ENCODE measurements around the gene ACO2. TPM values are rescaled to one million over a fixed set of nuclear protein-coding genes. Genes with fewer than 3 reads are reported as not detected.
"Not testable (repeated sequence)": the region's sequence is repeated elsewhere in the genome, so short reads cannot be mapped to it uniquely, and the experiment has no call there.

Gene ACO2
- total and polyA plus RNA-seq, 11 donors: 375 to 1,146 (median 739) TPM

DNA sequence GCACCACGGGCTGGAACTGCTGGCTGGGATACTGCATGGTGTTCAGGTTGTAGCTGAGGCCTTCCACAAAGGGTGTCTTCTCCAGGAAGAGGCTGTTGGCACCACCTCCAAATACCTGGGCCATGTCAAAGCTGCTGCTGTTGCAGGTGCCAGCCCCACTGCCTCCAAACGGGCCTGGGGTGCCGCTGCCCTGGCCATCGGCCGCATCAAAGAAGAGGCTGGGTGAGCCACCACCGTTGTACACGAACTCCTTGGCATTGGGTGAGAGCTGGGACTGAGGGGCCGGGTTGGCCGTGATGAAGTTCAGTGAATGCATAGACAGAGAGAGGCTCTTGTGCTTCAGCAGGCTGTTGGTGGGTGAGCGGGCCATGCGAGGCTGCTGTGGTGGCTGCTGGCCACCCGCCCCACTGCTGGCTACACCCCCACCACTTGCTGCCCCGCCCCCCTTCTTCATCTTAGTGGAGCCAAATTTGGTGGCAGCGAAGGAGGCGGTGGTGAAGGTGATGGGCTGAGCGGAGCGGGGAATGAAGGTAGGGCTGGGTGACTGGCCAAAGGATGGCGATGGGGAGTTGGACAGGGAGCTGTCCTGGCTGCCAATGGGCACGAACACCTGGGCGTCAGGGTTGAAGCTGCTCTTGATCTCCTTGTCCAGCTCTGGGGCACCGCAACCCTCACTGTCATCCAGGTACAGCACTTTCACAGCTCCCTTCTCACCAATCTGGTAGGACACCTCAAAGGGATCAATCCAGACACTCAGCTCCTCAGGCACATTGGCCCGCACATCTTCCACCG is 32.4 kb upstream of the ACO2 start:
- Histone ChIP-seq H3K4me3 (no peak overlapping the region), H3K9me3 (no peaks in the 10 kb centered on the region), H3K27me3 (no peaks in the 10 kb centered on the region), H3K4me1 (peaks cover 11 to 86% (median 53%) of the 10 kb centered on the region in 12 donors), H3K36me3 (peaks cover 5 to 97% (median 70%) of the 10 kb centered on the region in 9 donors), H3K27ac (peak overlapping the region in 6 of 12 donors; percentile 4 to 67 (median 41))
- intact Hi-C loops (cut with DNase I): no loop called here
- peak in 3 of 4 donors; percentile 7 to 23 (median 18) for ATAC-seq
- WGBS, 4 donors: 55 to 75% (median 72%) methylated on average over 23 of the region's 23 CpGs
- DNase-seq: peak in 1 of 5 donors; percentile 43
- no peak for TF ChIP-seq POLR2A (IDR thresholded peaks at IDR 0.05)
- TF ChIP-seq, protein P1, sequence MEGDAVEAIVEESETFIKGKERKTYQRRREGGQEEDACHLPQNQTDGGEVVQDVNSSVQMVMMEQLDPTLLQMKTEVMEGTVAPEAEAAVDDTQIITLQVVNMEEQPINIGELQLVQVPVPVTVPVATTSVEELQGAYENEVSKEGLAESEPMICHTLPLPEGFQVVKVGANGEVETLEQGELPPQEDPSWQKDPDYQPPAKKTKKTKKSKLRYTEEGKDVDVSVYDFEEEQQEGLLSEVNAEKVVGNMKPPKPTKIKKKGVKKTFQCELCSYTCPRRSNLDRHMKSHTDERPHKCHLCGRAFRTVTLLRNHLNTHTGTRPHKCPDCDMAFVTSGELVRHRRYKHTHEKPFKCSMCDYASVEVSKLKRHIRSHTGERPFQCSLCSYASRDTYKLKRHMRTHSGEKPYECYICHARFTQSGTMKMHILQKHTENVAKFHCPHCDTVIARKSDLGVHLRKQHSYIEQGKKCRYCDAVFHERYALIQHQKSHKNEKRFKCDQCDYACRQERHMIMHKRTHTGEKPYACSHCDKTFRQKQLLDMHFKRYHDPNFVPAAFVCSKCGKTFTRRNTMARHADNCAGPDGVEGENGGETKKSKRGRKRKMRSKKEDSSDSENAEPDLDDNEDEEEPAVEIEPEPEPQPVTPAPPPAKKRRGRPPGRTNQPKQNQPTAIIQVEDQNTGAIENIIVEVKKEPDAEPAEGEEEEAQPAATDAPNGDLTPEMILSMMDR (IDR thresholded peaks at IDR 0.05): no peak

DNA sequence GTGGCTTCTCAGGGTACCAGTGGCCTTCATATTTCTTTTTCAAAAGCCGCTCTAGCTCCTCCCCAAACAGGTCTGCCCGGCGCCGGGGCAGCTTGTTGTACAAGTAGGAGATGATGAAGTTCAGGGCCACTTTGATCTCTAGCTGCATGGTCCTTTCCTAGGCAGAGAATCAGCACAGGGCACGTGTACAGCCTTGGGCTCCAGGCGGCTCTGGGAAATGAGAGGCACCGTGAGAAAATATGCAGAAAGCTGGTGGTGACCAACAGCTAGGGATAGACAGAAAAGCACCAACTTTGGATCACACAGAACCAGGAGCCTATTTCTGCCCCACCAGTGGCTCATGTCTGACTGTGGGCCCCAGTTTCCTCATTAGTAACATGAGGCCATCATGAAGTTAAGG is 31.7 kb upstream of the ACO2 start:
- no peak for TF ChIP-seq POLR2A (IDR thresholded peaks at IDR 0.05)
- TF ChIP-seq, protein P1 (IDR thresholded peaks at IDR 0.05): no peak
- H3K4me1 ChIP-seq: peaks cover 11 to 93% (median 60%) of the 10 kb centered on the region in 12 donors
- intact Hi-C loops (cut with DNase I): no loop called here
- H3K36me3 ChIP-seq: peaks cover 5 to 97% (median 69%) of the 10 kb centered on the region in 9 donors
- H3K27ac ChIP-seq: peak overlapping the region in 3 of 12 donors; percentile 50 to 67 (median 67)
- no peaks in the 10 kb centered on the region for H3K27me3 ChIP-seq
- WGBS, 4 donors: 73 to 90% (median 87%) methylated on average over 7 of the region's 7 CpGs
- H3K4me3 ChIP-seq: no peak overlapping the region
- ATAC-seq (no peak), DNase-seq (no peak)
- H3K9me3 ChIP-seq: no peaks in the 10 kb centered on the region

DNA sequence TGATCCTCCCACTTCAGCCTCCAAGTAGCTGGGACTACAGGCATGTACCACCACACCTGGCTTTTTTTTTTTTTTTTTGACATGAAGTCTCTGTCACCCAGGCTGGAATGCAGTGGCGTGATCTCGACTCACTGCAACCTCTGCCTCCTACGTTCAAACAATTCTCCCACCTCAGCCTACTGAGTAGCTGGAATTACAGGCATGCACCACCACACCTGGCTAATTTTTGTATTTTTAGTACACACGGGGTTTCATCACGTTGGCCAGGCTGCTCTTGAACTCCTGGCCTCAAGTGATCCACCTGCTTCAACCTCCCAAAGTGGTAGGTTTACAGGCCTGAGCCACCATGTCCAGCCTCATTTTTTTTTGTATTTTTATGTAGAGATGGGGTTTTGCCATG is 28.4 kb upstream of the ACO2 start:
- DNase-seq; H3K4me3 ChIP-seq; ATAC-seq; H3K9me3 ChIP-seq; intact Hi-C loops (cut with DNase I); H3K27me3 ChIP-seq: not testable (repeated sequence)
- H3K36me3 ChIP-seq: peaks cover 5 to 75% (median 51%) of the 10 kb centered on the region in 9 donors
- 60 to 73% (median 63%) methylated on average over 5 of the region's 5 CpGs for WGBS, 4 donors
- H3K4me1 ChIP-seq: peaks cover 13 to 83% (median 59%) of the 10 kb centered on the region in 12 donors
- peak overlapping the region in 4 of 12 donors; percentile 33 to 100 (median 62) for H3K27ac ChIP-seq

DNA sequence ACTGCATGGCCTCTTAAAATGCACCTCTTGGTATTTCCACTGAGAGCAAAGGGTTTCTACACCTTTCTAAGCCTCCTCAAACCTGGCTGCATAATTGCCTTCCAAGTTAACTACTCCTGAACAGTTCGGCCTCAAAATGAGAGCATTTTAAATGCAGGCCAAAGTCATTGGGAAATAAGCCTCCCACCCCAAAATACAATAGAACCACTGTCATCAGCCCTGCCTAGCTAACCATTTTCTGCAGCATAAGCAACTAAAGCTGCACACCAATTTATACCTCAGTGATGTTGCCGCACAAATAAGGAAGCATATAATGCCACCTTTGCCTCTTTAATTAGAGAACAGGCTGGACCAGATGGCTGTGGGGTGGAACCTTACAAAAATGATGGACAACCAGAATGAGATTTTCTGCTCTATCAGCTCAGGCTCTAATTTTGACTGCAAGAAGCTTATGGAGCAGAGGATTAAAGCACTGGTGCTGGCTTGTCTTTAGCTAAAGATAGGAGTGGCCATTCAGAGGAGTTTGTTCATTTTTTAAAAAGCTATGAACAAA is 26.6 kb upstream of the ACO2 start:
- H3K27me3 ChIP-seq: no peaks in the 10 kb centered on the region
- H3K4me3 ChIP-seq: peak overlapping the region in 1 of 12 donors; percentile 15
- no peak for ATAC-seq
- peaks cover 0 to 57% (median 33%) of the 10 kb centered on the region in 9 donors for H3K36me3 ChIP-seq
- intact Hi-C loops (cut with DNase I): loop anchor here in 1 of 10 donors (2.0 kb wide), 1 partner anchor 24 kb away; no protein-coding TSS in a partner anchor
- WGBS, 4 donors: 49 to 71% (median 62%) methylated on average over 2 of the region's 2 CpGs
- H3K27ac ChIP-seq: peak overlapping the region in 5 of 12 donors; percentile 13 to 100 (median 100)
- peaks cover 6 to 65% (median 49%) of the 10 kb centered on the region in 12 donors for H3K4me1 ChIP-seq
- TF ChIP-seq POLR2A (IDR thresholded peaks at IDR 0.05): no peak
- TF ChIP-seq, protein P1 (IDR thresholded peaks at IDR 0.05): no peak
- no peaks in the 10 kb centered on the region for H3K9me3 ChIP-seq
- no peak for DNase-seq
